HG02981 (cell line): ENCODE measurements around the gene AQP6.
A peak's percentile ranks its signal among the peaks of the same experiment; 100 is the strongest.

Experiments
- ATAC-seq: cut with Tn5 transposase; IDR thresholded peaks from one replicate; pipeline ENCODE4 v1.9.1; 2021; ENCODE audit warnings: mild to moderate bottlenecking, moderate library complexity; ENCODE audit not compliant: unreplicated experiment

The AQP6 gene

DNA sequence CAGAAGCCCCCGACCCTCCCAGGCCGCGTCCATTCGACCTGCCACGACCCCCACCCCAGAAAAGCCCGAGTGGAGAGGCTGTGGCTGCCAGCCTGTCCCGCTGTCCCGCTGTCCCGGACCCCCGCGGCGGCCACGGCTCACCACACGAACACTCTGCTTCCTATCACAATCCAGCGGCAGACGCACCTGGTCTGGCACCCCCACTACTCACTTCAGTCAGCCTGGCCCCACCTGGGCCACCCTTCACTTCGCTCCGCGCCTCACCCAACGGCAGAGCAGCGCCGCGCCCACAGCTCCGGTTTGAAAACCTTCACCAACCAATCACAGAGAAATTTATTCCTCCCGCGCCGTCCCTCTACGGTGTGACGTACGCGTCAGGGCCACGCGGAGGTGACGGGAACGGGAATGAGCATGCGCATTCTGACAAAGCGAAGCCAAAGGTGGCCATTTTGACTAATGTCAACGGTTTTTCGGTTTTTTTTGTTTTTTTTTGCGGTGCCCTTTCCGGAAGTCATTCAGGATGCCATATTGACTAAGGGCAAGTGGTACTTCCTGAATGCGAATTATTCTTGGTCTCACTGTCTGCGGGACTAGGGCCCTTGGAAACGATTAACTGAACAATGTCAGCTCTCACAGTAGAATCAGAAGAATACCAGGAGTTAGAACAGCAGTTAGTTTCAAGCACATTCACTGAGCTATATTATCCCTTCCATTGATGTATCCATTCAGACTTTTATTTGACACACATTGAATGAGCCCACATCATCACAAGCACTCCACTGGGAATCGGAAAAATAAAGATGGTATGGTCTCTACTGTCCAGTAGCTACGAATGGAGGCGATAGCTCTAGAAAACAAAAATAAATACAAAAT lies 52.7 kb downstream of the AQP6 start, which contains the start of gene RACGAP1:
Gene RACGAP1 (minus strand): TSS at position 308 of the 873 bp plus-strand sequence. CDS start 8,779 bp downstream, outside the sequence.
- peak; percentile 97 for ATAC-seq

- no peak for ATAC-seq
These were observed 53.9 kb downstream of the AQP6 start for GRCh38 chr12:50026691-50027090.
